Stimulated activated memory B cell treated with anti-CD40 and anti-IgM and Interleukin-4, amounts not matched to agents 10 μg/mL and 1 μg/mL and 100 μg/mL, for 72 hours (primary cell): ENCODE data around the gene INMT.

Source experiments
- ATAC-seq: fragments of 150-1000 bp; cut with Tn5 transposase; 2 replicates; pipeline ENCODE4 v1.10.0; 2021
- H3K27ac Mint-ChIP-seq: one replicate; pipeline ENCODE4 v1.8.0; 2022; ENCODE audit warnings: mild to moderate bottlenecking, mixed read lengths
- H3K27me3 Mint-ChIP-seq: one replicate; pipeline ENCODE4 v1.8.0; 2022; ENCODE audit warnings: mixed read lengths
- H3K36me3 Mint-ChIP-seq: one replicate; pipeline ENCODE4 v1.8.0; 2022; ENCODE audit warnings: mixed read lengths
- H3K4me1 Mint-ChIP-seq: one replicate; pipeline ENCODE4 v1.8.0; 2022; ENCODE audit warnings: mixed read lengths
- H3K4me3 Mint-ChIP-seq: one replicate; pipeline ENCODE4 v1.8.0; 2022; ENCODE audit warnings: mild to moderate bottlenecking, moderate library complexity, mixed read lengths
- H3K9me3 Mint-ChIP-seq: one replicate; pipeline ENCODE4 v1.8.0; 2022; ENCODE audit warnings: mixed read lengths

The INMT gene

GRCh38 chr7:30721211-30721610 is 30.7 kb upstream of the INMT start:
- H3K27ac Mint-ChIP-seq, result no peak overlapping the region
- peaks cover 7% of the 10 kb centered on the region for H3K4me1 Mint-ChIP-seq
- peaks cover 15% of the 10 kb centered on the region for H3K9me3 Mint-ChIP-seq
- peaks cover 14% of the 10 kb centered on the region for H3K36me3 Mint-ChIP-seq
- H3K4me3 Mint-ChIP-seq, result no peak overlapping the region
- no peaks in the 10 kb centered on the region for H3K27me3 Mint-ChIP-seq
- no peak for ATAC-seq

- Mint-ChIP-seq H3K4me1 (peaks cover 17% of the 10 kb centered on the region), H3K4me3 (no peak overlapping the region), H3K36me3 (peaks cover 10% of the 10 kb centered on the region), H3K9me3 (peaks cover 13% of the 10 kb centered on the region), H3K27ac (no peak overlapping the region), H3K27me3 (no peaks in the 10 kb centered on the region)
- no peak for ATAC-seq
These were observed 29.7 kb upstream of the INMT start for GRCh38 chr7:30722187-30722586.

- peaks cover 22% of the 10 kb centered on the region for H3K4me1 Mint-ChIP-seq
- no peaks in the 10 kb centered on the region for H3K27me3 Mint-ChIP-seq
- ATAC-seq, result no peak
- peaks cover 9% of the 10 kb centered on the region for H3K36me3 Mint-ChIP-seq
- H3K27ac Mint-ChIP-seq, result no peak overlapping the region
- H3K9me3 Mint-ChIP-seq, result peaks cover 10% of the 10 kb centered on the region
- no peak overlapping the region for H3K4me3 Mint-ChIP-seq
These were observed 29.3 kb upstream of the INMT start for GRCh38 chr7:30722671-30723070.

- no peak for ATAC-seq
- H3K27ac Mint-ChIP-seq, result no peak overlapping the region
- H3K9me3 Mint-ChIP-seq, result peaks cover 6% of the 10 kb centered on the region
- H3K27me3 Mint-ChIP-seq, result no peaks in the 10 kb centered on the region
- H3K36me3 Mint-ChIP-seq, result peaks cover 9% of the 10 kb centered on the region
- no peak overlapping the region for H3K4me3 Mint-ChIP-seq
- peaks cover 31% of the 10 kb centered on the region for H3K4me1 Mint-ChIP-seq
These were observed 28.2 kb upstream of the INMT start for GRCh38 chr7:30723776-30724175.

GRCh38 chr7:30726296-30727006 is 25.5 kb upstream of the INMT start:
- Mint-ChIP-seq H3K27ac (no peak overlapping the region), H3K27me3 (no peaks in the 10 kb centered on the region), H3K9me3 (no peaks in the 10 kb centered on the region), H3K4me3 (peak overlapping the region; percentile 10), H3K4me1 (peaks cover 34% of the 10 kb centered on the region), H3K36me3 (no peaks in the 10 kb centered on the region)
- no peak for ATAC-seq

GRCh38 chr7:30727061-30727945 is 24.6 kb upstream of the INMT start:
- Mint-ChIP-seq H3K4me3 (peak overlapping the region; percentile 10), H3K27ac (peak overlapping the region; percentile 21), H3K4me1 (peaks cover 34% of the 10 kb centered on the region), H3K36me3 (no peaks in the 10 kb centered on the region), H3K27me3 (no peaks in the 10 kb centered on the region), H3K9me3 (no peaks in the 10 kb centered on the region)
- ATAC-seq, result peak; percentile 69

GRCh38 chr7:30728591-30729100 is 23.3 kb upstream of the INMT start:
- Mint-ChIP-seq H3K27ac (no peak overlapping the region), H3K9me3 (no peaks in the 10 kb centered on the region), H3K4me3 (no peak overlapping the region), H3K27me3 (peaks cover 11% of the 10 kb centered on the region), H3K36me3 (no peaks in the 10 kb centered on the region), H3K4me1 (peaks cover 34% of the 10 kb centered on the region)
- ATAC-seq, result no peak

GRCh38 chr7:30729642-30730041 is 22.3 kb upstream of the INMT start:
- Mint-ChIP-seq H3K9me3 (no peaks in the 10 kb centered on the region), H3K4me3 (no peak overlapping the region), H3K36me3 (no peaks in the 10 kb centered on the region), H3K27ac (no peak overlapping the region), H3K27me3 (peaks cover 21% of the 10 kb centered on the region), H3K4me1 (peaks cover 34% of the 10 kb centered on the region)
- ATAC-seq, result no peak

GRCh38 chr7:30730097-30730496 is 21.8 kb upstream of the INMT start:
- Mint-ChIP-seq H3K9me3 (no peaks in the 10 kb centered on the region), H3K4me3 (no peak overlapping the region), H3K36me3 (no peaks in the 10 kb centered on the region), H3K27me3 (peaks cover 26% of the 10 kb centered on the region), H3K27ac (no peak overlapping the region), H3K4me1 (peaks cover 34% of the 10 kb centered on the region)
- ATAC-seq, result no peak

GRCh38 chr7:30730996-30731395 is 20.9 kb upstream of the INMT start:
- Mint-ChIP-seq H3K27me3 (peaks cover 26% of the 10 kb centered on the region), H3K4me3 (no peak overlapping the region), H3K36me3 (no peaks in the 10 kb centered on the region), H3K9me3 (no peaks in the 10 kb centered on the region), H3K27ac (no peak overlapping the region), H3K4me1 (peaks cover 29% of the 10 kb centered on the region)
- no peak for ATAC-seq

- no peaks in the 10 kb centered on the region for H3K36me3 Mint-ChIP-seq
- peaks cover 23% of the 10 kb centered on the region for H3K4me1 Mint-ChIP-seq
- ATAC-seq, result no peak
- H3K9me3 Mint-ChIP-seq, result no peaks in the 10 kb centered on the region
- peaks cover 26% of the 10 kb centered on the region for H3K27me3 Mint-ChIP-seq
- H3K4me3 Mint-ChIP-seq, result no peak overlapping the region
- H3K27ac Mint-ChIP-seq, result no peak overlapping the region
These were observed 20.4 kb upstream of the INMT start for GRCh38 chr7:30731581-30731980.

GRCh38 chr7:30732606-30733005 is 19.3 kb upstream of the INMT start:
- Mint-ChIP-seq H3K27me3 (peaks cover 26% of the 10 kb centered on the region), H3K4me3 (no peak overlapping the region), H3K9me3 (no peaks in the 10 kb centered on the region), H3K36me3 (no peaks in the 10 kb centered on the region), H3K4me1 (peaks cover 13% of the 10 kb centered on the region), H3K27ac (no peak overlapping the region)
- no peak for ATAC-seq

- Mint-ChIP-seq H3K36me3 (no peaks in the 10 kb centered on the region), H3K4me3 (no peak overlapping the region), H3K27me3 (peaks cover 26% of the 10 kb centered on the region), H3K9me3 (no peaks in the 10 kb centered on the region), H3K27ac (no peak overlapping the region), H3K4me1 (peaks cover 11% of the 10 kb centered on the region)
- ATAC-seq, result no peak
These were observed 18.7 kb upstream of the INMT start for GRCh38 chr7:30733216-30733615.

GRCh38 chr7:30733691-30734090 is 18.2 kb upstream of the INMT start:
- ATAC-seq, result no peak
- H3K4me1 Mint-ChIP-seq, result peaks cover 12% of the 10 kb centered on the region
- no peaks in the 10 kb centered on the region for H3K9me3 Mint-ChIP-seq
- no peak overlapping the region for H3K4me3 Mint-ChIP-seq
- H3K27me3 Mint-ChIP-seq, result peaks cover 26% of the 10 kb centered on the region
- no peaks in the 10 kb centered on the region for H3K36me3 Mint-ChIP-seq
- H3K27ac Mint-ChIP-seq, result no peak overlapping the region

GRCh38 chr7:30734497-30734896 is 17.4 kb upstream of the INMT start:
- no peak for ATAC-seq
- no peak overlapping the region for H3K27ac Mint-ChIP-seq
- no peaks in the 10 kb centered on the region for H3K9me3 Mint-ChIP-seq
- H3K27me3 Mint-ChIP-seq, result peaks cover 26% of the 10 kb centered on the region
- no peaks in the 10 kb centered on the region for H3K36me3 Mint-ChIP-seq
- H3K4me3 Mint-ChIP-seq, result no peak overlapping the region
- H3K4me1 Mint-ChIP-seq, result peaks cover 8% of the 10 kb centered on the region

- Mint-ChIP-seq H3K27ac (no peak overlapping the region), H3K36me3 (no peaks in the 10 kb centered on the region), H3K9me3 (no peaks in the 10 kb centered on the region), H3K27me3 (peaks cover 26% of the 10 kb centered on the region), H3K4me1 (peaks cover 8% of the 10 kb centered on the region), H3K4me3 (no peak overlapping the region)
- ATAC-seq, result no peak
These were observed 16.3 kb upstream of the INMT start for GRCh38 chr7:30735631-30736030.
